Measurements from ENCODE around the gene DICER1.

Gene DICER1

DNA sequence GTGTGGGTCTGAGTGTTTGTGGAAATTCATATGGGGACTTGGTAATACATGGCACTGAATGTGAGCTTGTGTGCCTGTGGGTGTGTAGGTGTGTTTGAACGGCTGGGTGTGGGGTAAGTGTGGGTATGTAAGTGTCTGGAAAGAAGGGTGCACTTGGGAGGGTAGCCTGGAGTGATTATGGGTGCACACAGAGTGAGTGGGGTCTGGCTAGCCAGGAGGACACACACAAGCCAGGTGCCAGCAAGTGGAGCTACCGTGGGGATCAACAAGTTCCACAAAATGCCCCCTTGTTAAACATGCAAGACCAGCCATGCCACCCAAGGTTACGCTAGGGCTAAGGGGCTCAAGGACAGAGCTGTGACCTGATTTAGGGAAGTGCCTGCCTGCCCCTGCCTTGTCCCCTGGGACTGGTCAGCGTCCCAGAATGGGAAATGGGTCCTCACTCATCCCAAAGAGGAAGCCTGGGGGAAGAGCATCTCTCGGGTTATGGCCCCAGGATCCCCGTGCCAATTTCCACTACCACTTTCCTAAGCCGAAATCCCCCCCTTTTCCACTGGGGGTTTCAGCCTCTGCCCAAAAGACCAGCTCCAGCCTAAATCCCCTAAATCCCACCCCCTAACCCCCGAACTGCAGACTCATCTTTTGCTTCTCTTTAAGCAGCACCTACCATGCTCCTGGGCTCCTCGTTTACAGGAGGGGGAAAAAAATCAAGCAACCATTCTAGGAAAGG, 118.6 kb downstream of the DICER1 start:
- no peak for ATAC-seq

DNA sequence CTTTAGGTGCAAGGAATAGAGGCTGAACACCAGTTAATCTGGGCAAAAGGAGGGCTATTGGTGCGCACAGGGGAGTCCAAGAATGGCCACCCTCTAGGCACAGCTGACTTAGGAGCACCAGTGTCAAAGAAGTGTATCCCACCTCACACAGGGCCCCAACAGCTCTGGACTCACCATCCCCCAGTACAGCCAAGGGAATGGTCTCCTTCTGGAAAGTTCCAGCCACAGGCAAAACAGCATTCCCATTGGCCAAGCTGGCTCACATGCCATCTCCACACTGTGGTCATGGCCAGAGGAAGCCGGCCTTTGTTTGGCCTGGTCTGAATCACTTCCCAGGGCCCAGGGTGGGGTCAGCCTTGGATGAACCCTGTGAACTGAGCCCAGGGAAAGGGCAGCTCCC, 120.1 kb downstream of the DICER1 start:
- no peak for ATAC-seq

Data from activated CD4-positive, CD25-positive, alpha-beta regulatory T cell treated with anti-CD3 and anti-CD28 coated beads, Interleukin-2, amount 50 U/mL, for 24 hours (primary cell).